Epidermal melanocyte (primary cell): ENCODE measurements around the gene MAGI1.
"Not testable (repeated sequence)": the region's sequence is repeated elsewhere in the genome, so short reads cannot be mapped to it uniquely, and the experiment has no call there.

Source experiments
- DNase-seq: peaks from one replicate; pipeline ENCODE4 v3.0.0; 2011; ENCODE audit warnings: low spot score; ENCODE audit not compliant: insufficient read length

Gene MAGI1

DNA sequence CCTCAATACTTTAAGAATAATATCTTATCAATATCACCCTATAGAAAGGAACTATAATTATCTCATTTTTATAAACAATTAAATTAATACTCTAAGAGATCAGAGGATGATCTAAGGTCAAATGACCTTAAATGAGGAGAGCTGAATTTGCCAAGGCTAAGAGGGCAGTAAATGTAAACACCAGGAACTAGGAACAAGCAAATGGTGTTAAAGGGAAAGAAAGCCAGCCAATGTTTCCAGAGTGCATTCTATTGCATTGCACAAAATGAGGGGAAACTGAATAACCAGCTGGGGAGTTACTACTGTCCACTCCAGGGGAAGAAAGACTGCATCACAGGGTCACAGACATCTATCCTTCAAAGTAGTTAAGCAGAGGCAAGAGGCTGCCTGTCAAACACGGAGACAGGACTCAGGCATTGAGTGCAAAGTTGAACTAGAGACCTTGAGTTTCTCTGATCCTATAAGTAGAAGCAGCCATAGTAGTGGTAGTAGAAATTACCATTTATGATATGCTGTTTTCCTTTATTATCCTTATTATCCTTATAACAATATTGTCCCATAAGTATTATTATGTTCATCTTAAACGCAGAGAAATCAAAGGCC, 466.4 kb downstream of the MAGI1 start:
- DNase-seq = no peak

GRCh38 chr3:65569845-65570405, 468.8 kb downstream of the MAGI1 start:
- DNase-seq = no peak

DNA sequence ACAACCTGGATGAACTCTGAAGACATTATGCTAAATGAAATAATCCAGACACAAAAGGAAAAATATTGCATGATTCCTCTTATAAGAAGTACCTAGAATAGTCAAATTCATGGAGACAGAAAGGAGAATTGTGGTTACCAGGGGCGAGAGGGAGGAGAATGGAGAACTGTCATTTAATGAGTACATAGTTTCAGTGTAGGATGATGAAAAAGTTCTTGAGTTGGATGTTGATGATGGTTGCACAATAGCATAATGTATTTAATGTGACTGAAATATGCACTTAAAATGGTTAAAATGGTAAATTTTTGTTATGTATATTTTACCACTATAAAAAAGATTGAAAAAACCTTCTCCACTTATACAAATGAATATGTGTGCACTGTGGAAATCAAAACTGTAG, 469.6 kb downstream of the MAGI1 start:
- DNase-seq = no peak

DNA sequence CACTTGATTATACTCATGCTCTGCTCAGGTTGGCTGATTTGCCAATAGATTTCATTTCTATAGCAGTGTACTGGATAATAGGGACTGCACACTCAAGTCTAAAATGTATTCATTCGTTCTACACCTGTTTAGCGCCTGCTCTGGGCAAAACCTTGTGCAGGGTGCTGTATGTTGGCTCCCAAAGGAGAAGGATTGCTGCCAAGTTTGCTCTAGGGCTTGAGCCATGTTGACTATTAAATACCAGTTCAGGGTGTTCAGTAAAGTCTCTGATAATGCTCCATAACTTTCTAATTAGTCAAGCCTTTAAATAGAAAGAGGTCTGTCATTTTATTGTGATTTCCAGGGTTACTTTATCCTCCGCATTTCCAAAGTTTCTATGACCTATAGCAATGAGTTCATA, 470.2 kb downstream of the MAGI1 start:
- no peak for DNase-seq

GRCh38 chr3:65565744-65566143, 473.0 kb downstream of the MAGI1 start:
- not testable (repeated sequence) for DNase-seq

DNA sequence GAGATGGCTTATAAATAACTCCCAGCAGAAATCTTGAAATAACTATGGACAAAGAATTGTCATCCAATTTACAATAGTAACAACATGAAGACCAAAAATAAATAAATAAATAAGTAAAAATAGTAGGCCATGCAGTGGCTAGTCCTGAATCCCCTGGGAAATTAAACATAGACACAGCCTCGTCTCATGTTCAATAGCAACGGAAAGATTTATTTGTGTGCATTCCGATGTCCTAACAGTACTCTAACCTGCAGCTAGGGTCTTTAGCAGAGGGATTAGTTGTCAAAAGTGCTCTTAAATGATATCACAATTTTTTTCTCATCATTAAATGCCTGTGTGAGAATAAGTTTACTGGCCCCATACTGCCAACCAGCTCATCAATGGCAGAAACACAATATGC, 474.2 kb downstream of the MAGI1 start:
- no peak for DNase-seq

GRCh38 chr3:65563861-65564260, 474.9 kb downstream of the MAGI1 start:
- DNase-seq = no peak

- no peak for DNase-seq
Measured at GRCh38 chr3:65562447-65562846, 476.3 kb downstream of the MAGI1 start.

DNA sequence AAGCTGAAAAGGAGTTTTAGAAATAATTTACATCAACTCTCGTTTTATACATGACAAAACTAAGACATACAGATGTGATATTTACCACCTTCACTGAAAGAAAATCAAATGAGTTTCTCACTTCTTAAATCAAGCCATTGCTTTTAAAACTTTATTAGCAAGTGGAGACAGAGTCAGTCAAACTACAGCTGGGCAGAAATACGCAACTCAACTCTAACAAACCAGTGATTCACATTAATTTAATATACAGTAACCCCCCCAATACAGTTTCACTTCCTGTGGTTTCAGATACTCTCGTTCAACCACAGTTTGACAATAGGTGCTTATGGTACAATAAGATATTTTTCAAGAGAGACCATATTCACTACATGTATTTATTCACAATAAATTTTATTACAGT, 477.1 kb downstream of the MAGI1 start:
- DNase-seq = no peak

DNA sequence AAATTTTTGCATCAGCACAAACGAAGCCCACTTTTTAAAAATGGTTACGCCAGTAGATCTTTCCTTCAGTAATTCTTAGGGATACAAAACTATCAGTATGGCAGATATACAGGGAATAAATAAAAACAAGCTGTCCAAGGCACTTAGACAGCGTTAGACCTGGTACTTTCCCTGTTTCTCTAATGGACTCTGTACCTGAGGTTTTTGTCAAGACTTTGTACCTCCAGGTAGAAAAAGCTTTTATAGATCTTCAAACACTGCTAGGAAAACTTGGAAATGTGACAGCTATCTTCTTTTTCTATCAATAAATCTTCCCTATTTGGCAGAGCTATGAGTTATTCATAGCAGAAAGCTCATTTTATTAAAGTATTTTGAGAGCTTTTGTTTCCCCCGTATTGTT, 477.8 kb downstream of the MAGI1 start:
- DNase-seq = no peak

GRCh38 chr3:65560133-65560532, 478.6 kb downstream of the MAGI1 start:
- DNase-seq = no peak

DNA sequence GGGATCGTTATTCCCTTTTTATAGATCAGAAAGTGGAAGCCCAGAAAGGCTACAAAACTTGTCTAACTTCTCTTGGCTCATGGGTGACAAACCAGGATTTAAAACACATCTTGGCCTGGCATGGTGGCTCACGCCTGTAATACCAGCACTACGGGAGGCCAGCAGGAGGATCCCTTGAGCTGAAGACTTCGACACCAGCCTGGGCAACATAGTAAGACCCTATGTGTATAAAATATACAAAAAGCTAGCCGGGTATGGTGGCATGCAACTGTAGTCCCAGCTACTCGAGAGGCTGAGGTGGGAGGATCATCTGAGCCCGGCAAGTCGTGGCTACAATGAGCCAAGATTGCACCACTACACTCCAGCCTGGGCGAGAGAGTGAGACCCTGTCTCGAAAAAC, 479.1 kb downstream of the MAGI1 start:
- no peak for DNase-seq

- no peak for DNase-seq
Measured at GRCh38 chr3:65558826-65559225, 479.9 kb downstream of the MAGI1 start.

DNA sequence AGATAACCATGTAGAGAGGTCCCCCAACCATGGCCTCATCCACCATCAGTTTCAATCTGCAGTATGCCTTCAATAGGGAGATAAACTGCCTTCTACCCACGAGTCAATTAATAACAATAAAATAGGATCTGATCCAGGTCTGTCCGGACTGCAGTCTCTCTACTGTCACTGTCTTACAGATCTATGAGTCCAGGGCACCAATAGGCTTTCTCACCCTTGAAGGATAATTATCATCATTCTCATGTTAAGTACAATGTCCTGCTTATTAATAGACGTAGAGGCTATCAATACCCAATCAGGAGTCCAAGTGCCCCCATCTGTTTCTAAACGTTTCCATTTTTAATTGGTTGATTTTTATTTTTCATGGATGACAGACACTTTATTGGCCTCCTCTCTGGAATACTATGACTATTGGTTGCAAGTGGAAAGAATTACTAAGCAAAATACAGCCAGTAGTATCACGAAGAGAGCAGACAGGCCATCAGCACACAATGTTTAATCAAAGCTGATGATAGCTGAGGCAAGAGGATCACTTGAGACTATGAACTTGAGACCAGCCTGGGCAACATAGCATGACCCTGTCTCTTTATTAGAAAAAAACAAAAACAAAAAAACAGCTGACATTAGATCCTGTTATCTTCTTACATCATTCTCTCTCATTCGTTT, 480.7 kb downstream of the MAGI1 start:
- no peak for DNase-seq

DNA sequence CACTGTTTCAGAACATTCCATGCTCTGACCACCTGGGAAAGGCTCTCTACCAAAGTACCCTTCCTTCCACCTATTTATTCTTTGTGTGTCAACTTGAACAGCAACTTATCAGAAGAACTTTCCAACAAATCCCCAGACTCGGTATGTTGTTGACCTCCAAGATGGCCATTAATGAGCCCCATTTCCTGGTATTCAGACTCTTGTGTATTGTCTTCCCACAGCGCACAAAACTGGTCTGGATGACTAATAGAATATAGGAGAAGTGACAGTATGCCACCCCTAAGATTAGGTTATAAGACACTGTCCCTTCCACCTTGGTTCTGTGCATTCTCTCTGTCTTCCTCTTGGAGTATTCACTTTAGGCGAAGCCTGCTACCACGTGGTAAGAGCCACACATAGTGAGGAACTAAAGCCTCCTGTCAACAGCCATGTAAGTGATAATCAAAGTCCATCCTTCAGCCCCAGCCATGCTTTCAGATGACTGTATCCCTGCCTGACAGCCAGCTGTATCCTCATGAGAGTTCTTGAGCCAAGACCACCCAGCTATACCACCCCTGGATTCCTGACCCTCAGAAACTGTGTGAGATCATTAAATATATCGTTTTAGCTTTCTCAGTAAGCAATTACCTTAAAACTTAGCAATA, 481.7 kb downstream of the MAGI1 start:
- no peak for DNase-seq

- no peak for DNase-seq
Measured at GRCh38 chr3:65552434-65552833, 486.3 kb downstream of the MAGI1 start.

DNA sequence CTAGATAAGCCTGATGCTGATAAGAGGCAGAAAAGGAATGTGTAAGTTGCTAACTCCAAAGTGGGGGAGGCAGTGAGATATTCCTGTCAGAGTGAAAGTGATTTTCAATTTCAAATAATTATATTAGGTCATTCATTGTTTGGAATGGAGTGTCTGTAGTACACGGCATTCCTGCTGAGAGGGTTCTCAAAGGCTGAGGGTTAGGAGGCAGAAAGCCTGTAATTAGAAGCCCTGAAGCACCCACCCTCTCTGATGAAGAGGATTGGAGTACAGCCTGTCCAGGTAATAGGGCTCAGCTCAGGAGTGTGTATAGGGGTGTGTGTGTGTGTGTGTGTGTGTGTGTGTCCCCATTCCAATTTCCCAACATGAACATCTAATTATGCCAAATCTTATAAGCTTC, 486.8 kb downstream of the MAGI1 start:
- DNase-seq = no peak

- no peak for DNase-seq
Measured at GRCh38 chr3:65550137-65550536, 488.6 kb downstream of the MAGI1 start.

GRCh38 chr3:65549626-65549959, 489.1 kb downstream of the MAGI1 start:
- DNase-seq = no peak

- no peak for DNase-seq
Measured at GRCh38 chr3:65548848-65549625, 489.7 kb downstream of the MAGI1 start.

GRCh38 chr3:65545429-65545828, 493.3 kb downstream of the MAGI1 start:
- DNase-seq = no peak

DNA sequence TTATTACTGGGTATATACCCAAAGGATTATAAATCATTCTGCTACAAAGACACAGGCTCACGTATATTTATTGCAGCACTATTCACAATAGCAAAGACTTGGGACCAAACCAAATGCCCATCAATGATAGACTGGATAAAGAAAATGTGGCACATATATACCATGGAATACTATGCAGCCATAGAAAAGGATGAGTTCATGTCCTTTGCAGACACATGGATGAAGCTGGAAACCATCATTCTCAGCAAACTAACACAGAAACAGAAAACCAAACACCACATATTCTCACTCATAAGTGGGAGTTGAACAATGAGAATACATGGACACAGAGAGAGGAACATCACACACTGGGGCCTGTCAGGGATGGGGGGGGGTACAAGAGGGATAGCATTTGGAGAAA, 495.3 kb downstream of the MAGI1 start:
- DNase-seq = not testable (repeated sequence)
